Esophagus (tissue), 2 donors: Measurements from ENCODE around the gene KLK11. TPM values are rescaled to one million over a fixed set of nuclear protein-coding genes. Genes with fewer than 3 reads are reported as not detected.

Source experiments
- H3K27ac ChIP-seq, 2 donors: one replicate each; pipeline ENCODE4 v1.5.1; 2013; ENCODE audit warnings: low read depth in 2 of 2, mild to moderate bottlenecking in 2 of 2, inconsistent platforms in 1 of 2, low read length in 1 of 2, moderate library complexity in 1 of 2
- H3K27me3 ChIP-seq, 2 donors: one replicate each; pipeline ENCODE4 v1.6.1; 2013; ENCODE audit warnings: low read length in 2 of 2, control low read depth in 1 of 2, mild to moderate bottlenecking in 1 of 2; ENCODE audit not compliant: insufficient read depth in 2 of 2, control insufficient read depth in 1 of 2
- H3K36me3 ChIP-seq, 2 donors: one replicate each; pipeline ENCODE4 v1.6.1; 2013; ENCODE audit warnings: low read length in 1 of 2; ENCODE audit not compliant: control insufficient read depth in 2 of 2, insufficient read depth in 2 of 2
- H3K4me1 ChIP-seq, 2 donors: one replicate each; pipeline ENCODE4 v1.6.1; 2013; ENCODE audit warnings: low read length in 1 of 2; ENCODE audit not compliant: control insufficient read depth in 2 of 2, insufficient read depth in 2 of 2
- H3K4me3 ChIP-seq, 2 donors: one replicate each; pipeline ENCODE4 v1.5.1; 2013; ENCODE audit warnings: low read length in 2 of 2, mild to moderate bottlenecking in 2 of 2, low read depth in 1 of 2, moderate library complexity in 1 of 2
- H3K9me3 ChIP-seq, 2 donors: one replicate each; pipeline ENCODE4 v1.6.1; 2013; ENCODE audit warnings: mild to moderate bottlenecking in 2 of 2, low read depth in 1 of 2, low read length in 1 of 2, moderate library complexity in 1 of 2; ENCODE audit not compliant: control insufficient read depth in 2 of 2, insufficient read depth in 1 of 2
- WGBS, 2 donors: extraction: QIAGEN DNeasy Blood & Tissue Kit; methylation state at CpG; one replicate each; pipeline ENCODE4 v1.1.7; 2013; 5-methylcytosine and 5-hydroxymethylcytosine counted together
- polyA plus RNA-seq, 2 donors: library from polyadenylated mRNA; stranded (reverse); fragments of 200-250 nt; gene quantifications; one replicate each; pipeline ENCODE4 v1.2.3, GENCODE V29; 2013
- donor health status: healthy with polysubstance abuse.
- donor health status: Bipolar disorder and iron deficiency.

KLK11 gene
- polyA plus RNA-seq, 2 donors, result 168 to 345 TPM

GRCh38 chr19:51022526-51022925 lies 3.9 kb downstream of the KLK11 start:
- 66 to 68% methylated on average over 14 of the region's 14 CpGs for WGBS, 2 donors
- no peaks in the 10 kb centered on the region for H3K36me3 ChIP-seq
- H3K4me3 ChIP-seq, result no peak overlapping the region
- H3K9me3 ChIP-seq, result no peaks in the 10 kb centered on the region
- H3K27me3 ChIP-seq, result peaks cover 0 to 6% of the 10 kb centered on the region in 2 donors
- peak overlapping the region in 1 of 2 donors; percentile 17 for H3K27ac ChIP-seq
- H3K4me1 ChIP-seq, result peaks cover 0 to 7% of the 10 kb centered on the region in 2 donors

DNA sequence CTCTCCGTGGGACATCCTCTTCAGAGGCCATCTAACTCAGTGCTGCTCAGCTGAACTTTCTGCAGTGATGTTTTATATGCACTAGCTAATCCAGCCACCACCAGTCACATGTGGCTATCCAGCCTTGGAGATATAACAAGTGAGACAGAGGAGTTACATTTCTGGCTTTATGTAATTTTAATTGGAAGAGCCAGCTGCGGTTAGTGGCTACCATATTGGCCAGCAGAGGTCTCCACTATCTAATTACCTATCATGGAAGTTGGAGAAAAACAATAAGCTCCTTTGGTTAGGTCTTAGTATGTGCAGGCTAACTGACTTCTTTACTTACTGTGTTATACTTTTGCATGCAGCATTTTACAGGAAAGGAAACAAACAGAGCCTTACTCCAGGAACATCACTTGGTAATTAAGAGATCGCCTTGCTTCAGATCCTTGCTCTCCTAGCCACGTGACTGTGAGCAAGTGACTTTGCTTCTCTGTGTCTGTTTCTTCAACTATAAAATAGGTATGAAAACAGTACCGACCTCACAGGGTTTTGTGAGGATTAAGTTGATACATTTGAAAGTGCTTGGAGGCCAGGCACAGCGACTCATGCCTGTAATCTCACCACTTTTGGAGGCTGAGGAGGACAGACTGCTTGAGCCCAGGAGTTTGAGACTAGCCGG lies 5.3 kb downstream of the KLK11 start:
- Histone ChIP-seq H3K4me1 (peaks cover 0 to 5% of the 10 kb centered on the region in 2 donors), H3K36me3 (no peaks in the 10 kb centered on the region), H3K27ac (peak overlapping the region; percentile 94 to 96), H3K4me3 (no peak overlapping the region), H3K27me3 (peaks cover 0 to 6% of the 10 kb centered on the region in 2 donors), H3K9me3 (no peaks in the 10 kb centered on the region)
- WGBS, 2 donors, result 30 to 39% methylated on average over 7 of the region's 7 CpGs

DNA sequence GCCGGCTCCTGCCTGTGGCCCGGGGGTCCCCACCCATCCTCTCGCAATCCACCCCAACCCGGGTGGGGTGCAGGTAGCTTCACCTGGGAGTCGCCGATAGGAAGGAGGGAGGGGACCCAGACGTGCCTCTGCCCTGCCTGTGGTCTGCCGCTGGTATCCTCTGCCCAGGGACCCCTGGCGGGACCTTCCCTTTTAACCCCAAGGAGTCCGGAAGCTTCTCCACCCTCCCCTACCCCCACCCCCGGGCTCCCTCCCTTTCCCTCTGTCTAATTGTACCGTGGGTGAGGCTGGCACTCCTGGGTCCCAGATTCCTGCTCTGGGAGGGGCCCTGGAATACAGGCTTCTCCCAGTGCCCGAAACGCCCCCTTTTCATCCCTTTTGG lies 6.9 kb downstream of the KLK11 start, which contains the start of gene KLK10:
Gene KLK10 (minus strand): TSS at position 166 of the 382 bp plus-strand sequence. CDS start 579 bp downstream, outside the sequence.
- H3K9me3 ChIP-seq, result no peaks in the 10 kb centered on the region
- peak within 1 kb of the TSS; percentile 94 to 96 for H3K27ac ChIP-seq
- 2 to 9% methylated on average over 14 of the region's 14 CpGs for WGBS, 2 donors
- H3K4me3 ChIP-seq, result peak within 1 kb of the TSS; percentile 63
- peaks cover 0 to 6% of the 10 kb centered on the region in 2 donors for H3K27me3 ChIP-seq
- H3K4me1 ChIP-seq, result peaks cover 0 to 8% of the 10 kb centered on the region in 2 donors
- H3K36me3 ChIP-seq, result peaks cover 0 to 6% of the 10 kb centered on the region in 2 donors

- Histone ChIP-seq H3K27me3 (peaks cover 0 to 6% of the 10 kb centered on the region in 2 donors), H3K4me3 (peak overlapping the region; percentile 63)
- WGBS, 2 donors, result 1 to 3% methylated on average over 52 to 68 of the region's 68 CpGs
These were observed 7.5 kb downstream of the KLK11 start for GRCh38 chr19:51018745-51019543.

GRCh38 chr19:51016798-51017683 lies 9.4 kb downstream of the KLK11 start:
- peak overlapping the region; percentile 55 to 63 for H3K4me3 ChIP-seq
- H3K9me3 ChIP-seq, result no peaks in the 10 kb centered on the region
- 3 to 4% methylated on average over 68 of the region's 68 CpGs for WGBS, 2 donors
- peaks cover 0 to 6% of the 10 kb centered on the region in 2 donors for H3K27me3 ChIP-seq
- peaks cover 0 to 10% of the 10 kb centered on the region in 2 donors for H3K36me3 ChIP-seq
- peak overlapping the region; percentile 70 to 81 for H3K27ac ChIP-seq
- peaks cover 0 to 8% of the 10 kb centered on the region in 2 donors for H3K4me1 ChIP-seq

More at GRCh38 chr19:51018745-51019543, 7.5 kb downstream of the KLK11 start:
- Histone ChIP-seq H3K36me3 (peaks cover 0 to 10% of the 10 kb centered on the region in 2 donors), H3K27ac (peak overlapping the region; percentile 94 to 96), H3K9me3 (no peaks in the 10 kb centered on the region), H3K4me1 (peaks cover 0 to 8% of the 10 kb centered on the region in 2 donors)

DNA sequence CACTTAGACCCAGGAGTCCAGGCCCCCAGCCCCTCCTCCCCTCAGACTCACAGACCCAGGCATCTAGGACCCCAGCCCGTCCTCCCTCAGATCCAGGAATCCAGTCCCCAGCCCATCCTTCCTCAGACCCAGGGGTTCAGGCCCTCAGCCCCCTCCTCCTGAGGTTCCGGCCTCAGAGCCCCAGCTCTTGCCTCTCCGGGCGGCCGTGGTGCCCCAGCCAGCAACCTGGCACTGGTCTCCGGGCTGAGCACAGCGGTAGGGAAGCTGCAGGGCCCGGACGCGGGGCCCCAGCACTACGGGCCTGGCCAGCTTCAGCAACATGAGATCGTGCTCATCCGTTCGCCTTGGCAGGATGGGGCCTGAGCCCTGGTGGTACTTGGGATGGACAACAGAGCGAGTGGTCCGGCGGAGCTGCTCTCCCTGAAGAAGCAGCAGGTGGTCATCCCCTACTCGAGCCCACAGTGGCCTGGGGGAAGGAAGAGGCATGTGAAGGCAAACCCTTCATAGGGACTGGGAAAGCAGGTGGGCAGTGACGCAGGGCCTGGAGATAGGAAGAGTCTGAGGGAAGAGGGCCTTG lies 10.6 kb downstream of the KLK11 start:
- WGBS, 2 donors, result 81 to 82% methylated on average over 19 of the region's 19 CpGs
- peaks cover 0 to 8% of the 10 kb centered on the region in 2 donors for H3K4me1 ChIP-seq
- peak overlapping the region in 1 of 2 donors; percentile 68 for H3K27ac ChIP-seq
- peaks cover 0 to 6% of the 10 kb centered on the region in 2 donors for H3K27me3 ChIP-seq
- no peak overlapping the region for H3K4me3 ChIP-seq
- H3K36me3 ChIP-seq, result peaks cover 0 to 10% of the 10 kb centered on the region in 2 donors
- H3K9me3 ChIP-seq, result no peaks in the 10 kb centered on the region

DNA sequence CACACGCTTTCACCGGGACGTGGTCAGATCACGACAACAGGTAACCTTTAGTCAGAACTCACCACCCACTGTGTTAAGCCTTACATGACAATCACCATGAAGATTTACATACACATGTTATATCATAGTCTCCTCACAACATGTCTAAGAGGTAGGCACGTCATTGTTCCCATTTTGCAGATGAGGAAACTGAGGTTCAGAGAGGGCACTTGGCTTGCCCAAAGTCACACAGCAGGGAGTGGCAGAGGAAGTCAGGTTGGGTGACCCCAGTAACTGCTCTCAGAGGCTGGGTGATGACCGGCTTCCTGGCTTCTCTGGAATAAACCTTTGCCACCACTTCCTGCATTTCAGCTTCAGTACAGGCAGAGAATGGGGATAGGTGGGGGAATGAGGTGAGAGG lies 12.2 kb downstream of the KLK11 start:
- H3K27me3 ChIP-seq, result peaks cover 0 to 5% of the 10 kb centered on the region in 2 donors
- 84 to 90% methylated on average over 6 of the region's 6 CpGs for WGBS, 2 donors

GRCh38 chr19:51012661-51013190 lies 13.7 kb downstream of the KLK11 start:
- peaks cover 0 to 10% of the 10 kb centered on the region in 2 donors for H3K4me1 ChIP-seq
- peak overlapping the region in 1 of 2 donors; percentile 82 for H3K27ac ChIP-seq
- H3K27me3 ChIP-seq, result no peaks in the 10 kb centered on the region
- no peak overlapping the region for H3K4me3 ChIP-seq
- H3K9me3 ChIP-seq, result peaks cover 0 to 2% of the 10 kb centered on the region in 2 donors
- peaks cover 0 to 10% of the 10 kb centered on the region in 2 donors for H3K36me3 ChIP-seq
- WGBS, 2 donors, result 59 to 63% methylated on average over 12 of the region's 12 CpGs

More for the DNA sequence above, 12.2 kb downstream of the KLK11 start:
- H3K4me3 ChIP-seq, result no peak overlapping the region
- H3K27ac ChIP-seq, result peak overlapping the region in 1 of 2 donors; percentile 36
- peaks cover 0 to 10% of the 10 kb centered on the region in 2 donors for H3K36me3 ChIP-seq
- H3K9me3 ChIP-seq, result no peaks in the 10 kb centered on the region
- peaks cover 0 to 9% of the 10 kb centered on the region in 2 donors for H3K4me1 ChIP-seq
